B cell (primary cell): ENCODE data around the gene STRIP1. TPM values are rescaled to one million over a fixed set of nuclear protein-coding genes. Genes with fewer than 3 reads are reported as not detected.
A peak's percentile ranks its signal among the peaks of the same experiment; 100 is the strongest.

Experiments used
- ATAC-seq: fragments of 200-7000 bp; cut with Tn5 transposase; one replicate; pipeline ENCODE4 v1.10.0; 2021; ENCODE audit warnings: low read depth, mild to moderate bottlenecking, moderate number of reproducible peaks, moderate library complexity
- CTCF ChIA-PET: fragments of 350-600 bp; sonication (Branson Sonifier 250); formaldehyde crosslinking; loops from one replicate; lab custom pipeline; 2021; ENCODE audit warnings: antibody characterized with exemption, inconsistent platforms; lab: Charles Lee
- POLR2A ChIA-PET: fragments of 350-600 bp; sonication (Branson Sonifier 250); formaldehyde crosslinking; loops from one replicate; lab custom pipeline; 2021; ENCODE audit warnings: antibody characterized with exemption; lab: Charles Lee
- DNase-seq: peaks from one replicate; pipeline ENCODE4 v3.0.0; 2013
- H2AFZ ChIP-seq: 2 replicates; pipeline ENCODE4 v1.6.1; 2012; ENCODE audit warnings: mild to moderate bottlenecking, low read depth, low read length; ENCODE audit not compliant: insufficient read depth, poor library complexity, severe bottlenecking
- H3K27ac ChIP-seq, 2 donors: 1 replicate in 1 of 2; 2 replicates in 1 of 2; pipeline ENCODE4 v1.5.1; 2012 to 2013; ENCODE audit warnings: low read length in 2 of 2, mild to moderate bottlenecking in 2 of 2, moderate library complexity in 1 of 2
- H3K27me3 ChIP-seq, 4 experiments: fragments of 200-600 bp in 1 of 4; sonication (generic) in 1 of 4; replicated peaks in 1 of 4; 1 replicate in 2 of 4; 2 replicates in 2 of 4; pipeline versions ENCODE4 v1.6.1 to v1.7.0; 2013 to 2016; ENCODE audit warnings: low read length in 3 of 4, mild to moderate bottlenecking in 2 of 4, mixed read lengths in 1 of 4, moderate library complexity in 1 of 4; ENCODE audit not compliant: insufficient read depth in 4 of 4, control insufficient read depth in 3 of 4; ENCODE audit errors: control extremely low read depth in 1 of 4
- H3K36me3 ChIP-seq, 2 experiments: replicated peaks in 1 of 2; 1 replicate in 1 of 2; 2 replicates in 1 of 2; pipeline versions ENCODE4 v1.6.1 to v1.7.1; 2013; ENCODE audit warnings: low read length in 1 of 2; ENCODE audit not compliant: insufficient read depth in 2 of 2, control insufficient read depth in 1 of 2; ENCODE audit errors: control extremely low read depth in 1 of 2, extremely low read depth in 1 of 2
- H3K4me1 ChIP-seq, 2 donors: fragments of 200-600 bp in 1 of 2; sonication (generic) in 1 of 2; 1 replicate in 1 of 2; 2 replicates in 1 of 2; pipeline versions ENCODE4 v1.5.1 to v1.6.1; 2013 to 2017; ENCODE audit warnings: low read length in 2 of 2; ENCODE audit not compliant: control insufficient read depth in 2 of 2, insufficient read depth in 2 of 2
- H3K4me2 ChIP-seq: replicated peaks from 2 replicates; pipeline ENCODE3; 2012; ENCODE audit warnings: mild to moderate bottlenecking, low read depth, low read length; ENCODE audit not compliant: poor library complexity, severe bottlenecking
- H3K4me3 ChIP-seq, 5 experiments: fragments of 200-600 bp in 1 of 5; sonication (generic) in 1 of 5; 1 replicate in 3 of 5; 2 replicates in 2 of 5; pipeline versions ENCODE4 v1.5.1 to v1.7.0; 2011 to 2016; ENCODE audit warnings: low read length in 4 of 5, mild to moderate bottlenecking in 4 of 5, low read depth in 2 of 5, control low read depth in 1 of 5, moderate library complexity in 1 of 5; ENCODE audit not compliant: insufficient read depth in 1 of 5; ENCODE audit errors: control extremely low read depth in 1 of 5, extremely low read depth in 1 of 5
- H3K79me2 ChIP-seq: fragments of 200-600 bp; sonication (generic); one replicate; pipeline ENCODE4 v1.6.0; 2016; ENCODE audit warnings: low read length; ENCODE audit not compliant: control insufficient read depth, insufficient read depth
- H3K9ac ChIP-seq: fragments of 200-600 bp; sonication (generic); 2 replicates; pipeline ENCODE4 v1.6.1; 2017; ENCODE audit warnings: mild to moderate bottlenecking, low read length, moderate library complexity
- H3K9me3 ChIP-seq, 3 donors: one replicate each; pipeline versions ENCODE4 v1.6.1 to v1.7.1; 2013; ENCODE audit warnings: low read length in 2 of 3; ENCODE audit not compliant: control insufficient read depth in 2 of 3, insufficient read depth in 1 of 3; ENCODE audit errors: control extremely low read depth in 1 of 3
- H4K20me1 ChIP-seq: 2 replicates; pipeline ENCODE4 v1.6.0; 2012; ENCODE audit warnings: mild to moderate bottlenecking, low read length; ENCODE audit not compliant: insufficient read depth, control insufficient read depth, poor library complexity, severe bottlenecking
- H3K27ac Mint-ChIP-seq: one replicate; pipeline ENCODE4 v1.8.0; 2021; ENCODE audit warnings: mixed read lengths
- H3K27me3 Mint-ChIP-seq: one replicate; pipeline ENCODE4 v1.8.0; 2021; ENCODE audit warnings: mixed read lengths
- H3K4me1 Mint-ChIP-seq: one replicate; pipeline ENCODE4 v1.8.0; 2021; ENCODE audit warnings: mixed read lengths
- H3K4me3 Mint-ChIP-seq: one replicate; pipeline ENCODE4 v1.8.0; 2021; ENCODE audit warnings: mixed read lengths
- H3K9me3 Mint-ChIP-seq: one replicate; pipeline ENCODE4 v1.8.0; 2022; ENCODE audit warnings: mixed read lengths; ENCODE audit not compliant: insufficient read depth
- EZH2 ChIP-seq: IDR thresholded peaks from 2 replicates; pipeline ENCODE4 v1.6.1; 2012; ENCODE audit warnings: borderline replicate concordance, low read depth, mild to moderate bottlenecking, moderate library complexity, low read length; ENCODE audit not compliant: insufficient read depth, poor library complexity, severe bottlenecking
- WGBS: methylation state at CpG from one replicate; pipeline ENCODE4 v1.1.5; 2013; ENCODE audit warnings: missing lambda C conversion rate; ENCODE audit not compliant: insufficient coverage; 5-methylcytosine and 5-hydroxymethylcytosine counted together
- intact Hi-C: fragments of 100-400 bp; cut with micrococcal nuclease; formaldehyde crosslinking; loops from one replicate; pipeline ENCODE4 v1.10.0; 2022
- polyA plus RNA-seq: library from polyadenylated mRNA; depleted of rRNA; stranded (reverse); fragments of >200 nt; gene quantifications from 2 replicates; pipeline ENCODE4 v1.2.3, GENCODE V29; 2012
- total RNA-seq, 2 donors: library from RNA; stranded (reverse); fragments of 120-200 nt in 1 of 2; gene quantifications; 1 replicate in 1 of 2; 2 replicates in 1 of 2; pipeline versions ENCODE4 v1.2.3 to v1.2.4, GENCODE V29; 2013 to 2022
- TF ChIP-seq, protein P1 (sequence below): fragments of 200-600 bp; IDR thresholded peaks from one replicate; pipeline ENCODE4 v1.8.0; 2022; ENCODE audit warnings: antibody characterized with exemption, mild to moderate bottlenecking

The STRIP1 gene
- total and polyA plus RNA-seq, 2 donors (not counting 1 experiment from before 2014, with no cell fraction given) = 41.5 to 105 TPM

GRCh38 chr1:110102081-110102480, 67.7 kb downstream of the STRIP1 start:
- peak overlapping the region; percentile 44 for H2AFZ ChIP-seq
- H3K9ac ChIP-seq = peak overlapping the region; percentile 32
- DNase-seq (peak; percentile 16), ATAC-seq (peak; percentile 33)
- H3K9me3 ChIP-seq = peaks cover 0 to 3% (median 0%) of the 10 kb centered on the region in 3 donors
- peak overlapping the region; percentile 20 for H3K4me3 Mint-ChIP-seq
- peak overlapping the region; percentile 53 for H3K4me2 ChIP-seq
- WGBS = 52% methylated on average over 4 of the region's 7 CpGs
- no peaks in the 10 kb centered on the region for H3K27me3 ChIP-seq
- peaks cover 17 to 27% of the 10 kb centered on the region in 2 donors for H3K4me1 ChIP-seq
- no peaks in the 10 kb centered on the region for H3K79me2 ChIP-seq
- H3K4me3 ChIP-seq = no peak overlapping the region
- peaks cover 29% of the 10 kb centered on the region for H3K4me1 Mint-ChIP-seq
- intact Hi-C loops = no loop called here
- H3K27me3 Mint-ChIP-seq = peaks cover under 1% of the 10 kb centered on the region
- peak overlapping the region; percentile 55 to 76 for H3K27ac ChIP-seq
- POLR2A ChIA-PET = no interaction called here
- peak overlapping the region; percentile 37 for H3K27ac Mint-ChIP-seq
- CTCF ChIA-PET = interaction anchor here (1.0 to 6.6 kb wide), 6 partner anchors 14 to 119 kb away, joined by 3 to 93 read pairs (median 4); no protein-coding TSS in a partner anchor
- no peaks in the 10 kb centered on the region for H3K9me3 Mint-ChIP-seq
- no peaks in the 10 kb centered on the region for H4K20me1 ChIP-seq
- H3K36me3 ChIP-seq = no peaks in the 10 kb centered on the region
- TF ChIP-seq EZH2 = no peak
- TF ChIP-seq, protein P1, sequence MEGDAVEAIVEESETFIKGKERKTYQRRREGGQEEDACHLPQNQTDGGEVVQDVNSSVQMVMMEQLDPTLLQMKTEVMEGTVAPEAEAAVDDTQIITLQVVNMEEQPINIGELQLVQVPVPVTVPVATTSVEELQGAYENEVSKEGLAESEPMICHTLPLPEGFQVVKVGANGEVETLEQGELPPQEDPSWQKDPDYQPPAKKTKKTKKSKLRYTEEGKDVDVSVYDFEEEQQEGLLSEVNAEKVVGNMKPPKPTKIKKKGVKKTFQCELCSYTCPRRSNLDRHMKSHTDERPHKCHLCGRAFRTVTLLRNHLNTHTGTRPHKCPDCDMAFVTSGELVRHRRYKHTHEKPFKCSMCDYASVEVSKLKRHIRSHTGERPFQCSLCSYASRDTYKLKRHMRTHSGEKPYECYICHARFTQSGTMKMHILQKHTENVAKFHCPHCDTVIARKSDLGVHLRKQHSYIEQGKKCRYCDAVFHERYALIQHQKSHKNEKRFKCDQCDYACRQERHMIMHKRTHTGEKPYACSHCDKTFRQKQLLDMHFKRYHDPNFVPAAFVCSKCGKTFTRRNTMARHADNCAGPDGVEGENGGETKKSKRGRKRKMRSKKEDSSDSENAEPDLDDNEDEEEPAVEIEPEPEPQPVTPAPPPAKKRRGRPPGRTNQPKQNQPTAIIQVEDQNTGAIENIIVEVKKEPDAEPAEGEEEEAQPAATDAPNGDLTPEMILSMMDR = no peak

Other genes with a start within 250 kb of the STRIP1 start
- gene CSF1, start 123.8 kb upstream of the STRIP1 start, total RNA-seq = 4.1 and 4.2 TPM in 2 replicates
- gene CSF1, start 123.8 kb upstream of the STRIP1 start, polyA plus RNA-seq = 0.55 and 0.91 TPM in 2 replicates
- 51.4 and 58.7 TPM in 2 replicates for gene AHCYL1, start 49.9 kb upstream of the STRIP1 start, total RNA-seq
- 21.5 and 24.3 TPM in 2 replicates for gene AHCYL1, start 49.9 kb upstream of the STRIP1 start, polyA plus RNA-seq
- gene ALX3, start 36.0 kb downstream of the STRIP1 start, total RNA-seq = not detected in 2 replicates
- not detected in 2 replicates for gene ALX3, start 36.0 kb downstream of the STRIP1 start, polyA plus RNA-seq
- gene UBL4B, start 77.8 kb downstream of the STRIP1 start, total RNA-seq = not detected in 2 replicates
- not detected in 2 replicates for gene UBL4B, start 77.8 kb downstream of the STRIP1 start, polyA plus RNA-seq
- not detected in 2 replicates for gene SLC6A17, start 115.9 kb downstream of the STRIP1 start, total RNA-seq
- gene SLC6A17, start 115.9 kb downstream of the STRIP1 start, polyA plus RNA-seq = not detected in 2 replicates
- 24.1 and 24.3 TPM in 2 replicates for gene KCNC4, start 175.7 kb downstream of the STRIP1 start, total RNA-seq
- gene KCNC4, start 175.7 kb downstream of the STRIP1 start, polyA plus RNA-seq = 2.5 and 3.2 TPM in 2 replicates